ENCODE results near the gene PIK3IP1. TPM values are rescaled to one million over a fixed set of nuclear protein-coding genes. Genes with fewer than 3 reads are reported as not detected.

The PIK3IP1 gene
- total and polyA plus RNA-seq, 9 of the 15 experiments (the other 6 are each of a cell fraction or from before 2014, with no cell fraction given) = 0.11 to 1.3 (median 0.77) TPM

DNA sequence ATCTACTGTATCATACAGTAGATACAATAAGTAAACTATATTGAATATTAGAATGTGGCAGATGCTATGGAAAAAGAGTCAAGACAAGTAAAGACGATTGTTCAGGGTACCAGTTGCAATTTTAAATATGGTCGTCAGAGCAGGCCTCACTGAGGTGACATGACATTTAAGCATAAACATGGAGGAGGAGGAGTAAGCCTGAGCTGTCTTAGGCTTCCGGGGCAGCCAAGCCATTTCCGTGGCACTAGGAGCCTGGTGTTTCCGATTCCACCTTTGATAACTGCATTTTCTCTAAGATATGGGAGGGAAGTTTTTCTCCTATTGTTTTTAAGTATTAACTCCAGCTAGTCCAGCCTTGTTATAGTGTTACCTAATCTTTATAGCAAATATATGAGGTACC, 14.5 kb downstream of the PIK3IP1 start:
- no peak overlapping the region for H3K4me3 ChIP-seq
- H3K27ac ChIP-seq (ENCODE audit: extremely low read depth, low read depth, low read length) = no peak overlapping the region
- no peak for DNase-seq (ENCODE audit: extremely low read depth in 1 of 4, low spot score in 3 of 4)
- no peak overlapping the region for H3K9ac ChIP-seq (ENCODE audit: insufficient read depth in 1 of 2, low read depth in 2 of 2, low read length in 2 of 2)
- H3K9me3 ChIP-seq (replicated peaks; ENCODE audit: control insufficient read depth, insufficient read depth, low read depth, low read length) = no peaks in the 10 kb centered on the region
- no peaks in the 10 kb centered on the region for H3K79me2 ChIP-seq (ENCODE audit: control insufficient read depth, insufficient read depth, low read length)
- H3K4me2 ChIP-seq (ENCODE audit: insufficient read depth, low read length) = no peak overlapping the region
- no peaks in the 10 kb centered on the region for H3K9me1 ChIP-seq (ENCODE audit: control insufficient read depth, insufficient read depth, low read length)
- 53% methylated on average over 5 of the region's 5 CpGs for WGBS (ENCODE audit: insufficient coverage, low coverage, missing lambda C conversion rate)
- no peaks in the 10 kb centered on the region for H4K20me1 ChIP-seq (replicated peaks; ENCODE audit: control insufficient read depth, insufficient read depth, low read length)
- no peak overlapping the region for H2AFZ ChIP-seq (ENCODE audit: low read depth, low read length)
- ChIA-PET POLR2A (interaction anchor here (1.5 kb wide), 1 partner anchor 13 kb away, joined by 4 read pairs; no protein-coding TSS in a partner anchor), CTCF (ENCODE audit: low intra/inter-chr PET ratio) (no interaction called here)
- no TSS peak for BruUV-seq (replicated peaks)
- in situ Hi-C loops (cut with MboI) (no loop called here), intact Hi-C loops (cut with micrococcal nuclease) (no loop called here)
- H3K4me1 ChIP-seq (replicated peaks in 1 of 2; ENCODE audit: control insufficient read depth in 2 of 2, insufficient read depth in 2 of 2, low read length in 2 of 2) = 0 out of 5 replicates have a peak, but pooled peaks cover 0 to 2% of the 10 kb centered on the region in 2 experiments
- no peak for ATAC-seq
- H3K36me3 ChIP-seq (ENCODE audit: control insufficient read depth, insufficient read depth, low read length) = peaks cover 20% of the 10 kb centered on the region; the same call in 2 of the 3 replicates
- TF ChIP-seq POLR2G (IDR thresholded peaks at IDR 0.05; ENCODE audit: low read depth, low read length) (no peak), ZNF143 (CRISPR knock-in tag; IDR thresholded peaks at IDR 0.05) (no peak), CBX1 (IDR thresholded peaks at IDR 0.05; ENCODE audit: low read depth) (no peak), RBM25 (IDR thresholded peaks at IDR 0.05; ENCODE audit: low read depth, low read length, severe bottlenecking) (no peak), TCF3 (CRISPR knock-in tag; IDR thresholded peaks at IDR 0.05) (no peak), FOS (IDR thresholded peaks at IDR 0.05; ENCODE audit: extremely low read depth, insufficient read length) (no peak)
- no peaks in the 10 kb centered on the region for H3K27me3 ChIP-seq (ENCODE audit: control insufficient read depth in 2 of 2, insufficient read depth in 2 of 2, low read length in 2 of 2)
- FAIRE-seq = no peak
